HG03045 (cell line): ENCODE data around the gene PIM1.
"Not testable (repeated sequence)": the region's sequence is repeated elsewhere in the genome, so short reads cannot be mapped to it uniquely, and the experiment has no call there.

Experiments used
- ATAC-seq: cut with Tn5 transposase; IDR thresholded peaks from one replicate; pipeline ENCODE4 v1.9.1; 2021; ENCODE audit warnings: mild to moderate bottlenecking, moderate library complexity; ENCODE audit not compliant: unreplicated experiment

The PIM1 gene

GRCh38 chr6:37187321-37188022 is 17.5 kb downstream of the PIM1 start:
- ATAC-seq: no peak

GRCh38 chr6:37188962-37189510 is 19.1 kb downstream of the PIM1 start:
- no peak for ATAC-seq

- no peak for ATAC-seq
Observed at GRCh38 chr6:37190159-37190535, 20.2 kb downstream of the PIM1 start.

GRCh38 chr6:37192666-37193065 is 22.7 kb downstream of the PIM1 start:
- no peak for ATAC-seq

GRCh38 chr6:37194886-37195285 is 24.9 kb downstream of the PIM1 start:
- not testable (repeated sequence) for ATAC-seq

- ATAC-seq: not testable (repeated sequence)
Observed at GRCh38 chr6:37196451-37196850, 26.5 kb downstream of the PIM1 start.

GRCh38 chr6:37200085-37200484 is 30.1 kb downstream of the PIM1 start:
- ATAC-seq: no peak

GRCh38 chr6:37201726-37202125 is 31.8 kb downstream of the PIM1 start:
- no peak for ATAC-seq

GRCh38 chr6:37202788-37203491 is 33.0 kb downstream of the PIM1 start:
- ATAC-seq: no peak

- ATAC-seq: no peak
Observed at GRCh38 chr6:37204014-37204751, 34.2 kb downstream of the PIM1 start.

- ATAC-seq: no peak
Observed at GRCh38 chr6:37205175-37205996, 35.4 kb downstream of the PIM1 start.

GRCh38 chr6:37205997-37206340 is 36.0 kb downstream of the PIM1 start:
- no peak for ATAC-seq

- no peak for ATAC-seq
Observed at GRCh38 chr6:37206622-37207021, 36.7 kb downstream of the PIM1 start.

- ATAC-seq: no peak
Observed at GRCh38 chr6:37207903-37208456, 38.0 kb downstream of the PIM1 start.

GRCh38 chr6:37208793-37209192 is 38.8 kb downstream of the PIM1 start:
- no peak for ATAC-seq

- no peak for ATAC-seq
Observed at GRCh38 chr6:37209461-37210205, 39.7 kb downstream of the PIM1 start.

- no peak for ATAC-seq
Observed at GRCh38 chr6:37210313-37210968, 40.5 kb downstream of the PIM1 start.

GRCh38 chr6:37212268-37212667 is 42.3 kb downstream of the PIM1 start:
- no peak for ATAC-seq

- ATAC-seq: no peak
Observed at GRCh38 chr6:37218061-37218460, 48.1 kb downstream of the PIM1 start.
